Ishikawa (cell line): Measurements from ENCODE around the gene RIMBP2.

Experiments used
- CEBPB ChIP-seq: IDR thresholded peaks from 2 replicates; pipeline ENCODE4 v1.6.1; 2012
- CREB1 ChIP-seq: IDR thresholded peaks from 2 replicates; pipeline ENCODE4 v1.6.1; 2012; ENCODE audit warnings: low read depth
- EGR1 ChIP-seq: IDR thresholded peaks from 2 replicates; pipeline ENCODE4 v1.6.1; 2012
- EP300 ChIP-seq: IDR thresholded peaks from 2 replicates; pipeline ENCODE4 v1.6.1; 2012; ENCODE audit warnings: borderline replicate concordance
- FOXM1 ChIP-seq: IDR thresholded peaks from 2 replicates; pipeline ENCODE4 v1.6.1; 2012; ENCODE audit warnings: low read depth, borderline replicate concordance
- MAX ChIP-seq: IDR thresholded peaks from 2 replicates; pipeline ENCODE4 v1.6.1; 2012
- NFIC ChIP-seq: IDR thresholded peaks from 2 replicates; pipeline ENCODE4 v1.6.1; 2012
- RAD21 ChIP-seq: IDR thresholded peaks from 2 replicates; pipeline ENCODE4 v1.6.1; 2012; ENCODE audit warnings: low read depth
- REST ChIP-seq: IDR thresholded peaks from 2 replicates; pipeline ENCODE4 v1.6.1; 2012; ENCODE audit warnings: low read depth, mild to moderate bottlenecking
- TAF1 ChIP-seq: IDR thresholded peaks from 2 replicates; pipeline ENCODE4 v1.6.1; 2012; ENCODE audit warnings: low read depth, mild to moderate bottlenecking
- TCF12 ChIP-seq: IDR thresholded peaks from 2 replicates; pipeline ENCODE4 v1.6.1; 2012; ENCODE audit warnings: low read depth
- TEAD4 ChIP-seq: IDR thresholded peaks from 2 replicates; pipeline ENCODE4 v1.6.1; 2012
- YY1 ChIP-seq: IDR thresholded peaks from 2 replicates; pipeline ENCODE4 v1.6.1; 2012; ENCODE audit warnings: low read depth
- ZBTB7A ChIP-seq: IDR thresholded peaks from 2 replicates; pipeline ENCODE4 v1.6.1; 2012; ENCODE audit warnings: low read depth
- TF ChIP-seq, protein P1 (sequence below): IDR thresholded peaks from 2 replicates; pipeline ENCODE4 v1.6.1; 2012

Gene RIMBP2

DNA sequence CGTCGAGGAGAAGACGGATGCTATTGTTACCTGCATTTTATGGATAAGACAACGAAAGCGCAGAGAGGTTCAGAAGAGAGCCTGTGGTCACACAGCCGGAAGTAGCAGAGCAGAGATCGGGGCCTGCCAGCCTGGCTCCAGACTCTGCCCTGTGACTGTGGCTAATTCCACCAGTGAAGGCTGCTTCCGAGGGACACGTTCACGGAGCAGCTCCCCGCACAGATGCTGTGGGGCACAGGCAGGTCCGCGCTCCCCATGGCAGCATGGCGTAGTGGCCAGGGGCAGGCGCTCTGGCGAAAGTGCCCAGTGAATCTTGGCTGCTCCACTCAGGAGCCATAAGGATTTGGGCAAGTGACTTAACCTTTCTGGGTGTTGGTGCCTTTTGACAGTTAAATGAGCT is 9.8 kb downstream of the RIMBP2 start:
- TF ChIP-seq RAD21 (no peak), EGR1 (no peak), FOXM1 (no peak)

DNA sequence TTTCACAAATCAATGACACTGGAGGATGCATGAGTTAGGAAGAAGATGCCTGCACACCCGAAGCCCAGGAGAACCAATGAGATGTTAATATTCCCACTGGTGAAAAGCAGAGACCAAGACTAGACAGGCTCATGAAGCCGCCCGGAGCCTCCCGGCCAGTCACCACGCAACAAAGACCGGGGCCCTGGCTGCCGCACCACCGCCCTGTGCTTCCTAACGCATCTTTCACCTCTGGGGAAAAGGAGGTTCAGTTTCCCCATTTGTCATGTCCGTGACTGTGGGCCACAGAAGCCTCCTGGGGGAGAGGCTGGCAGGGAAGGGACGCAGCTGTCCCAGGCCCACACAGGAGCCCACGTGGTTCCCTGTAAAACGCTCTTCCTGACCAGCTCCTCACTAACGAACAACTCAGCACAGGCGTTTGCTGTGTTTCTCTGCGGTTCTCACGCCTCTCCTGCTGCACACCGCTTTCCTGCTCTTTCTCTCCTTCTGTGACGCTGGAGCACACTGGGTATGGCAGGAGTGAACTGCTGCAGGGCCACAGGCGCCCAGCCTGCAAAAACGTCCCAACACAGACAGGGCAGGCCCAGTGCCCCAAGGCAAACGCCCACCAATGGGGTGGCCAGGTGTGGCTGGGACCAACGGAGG is 10.8 kb downstream of the RIMBP2 start:
- TF ChIP-seq REST (no peak), TAF1 (no peak), EGR1 (no peak), EP300 (no peak), NFIC (no peak), RAD21 (no peak), ZBTB7A (no peak), CREB1 (no peak), TEAD4 (no peak), CEBPB (no peak), YY1 (no peak)
- TF ChIP-seq, protein P1, sequence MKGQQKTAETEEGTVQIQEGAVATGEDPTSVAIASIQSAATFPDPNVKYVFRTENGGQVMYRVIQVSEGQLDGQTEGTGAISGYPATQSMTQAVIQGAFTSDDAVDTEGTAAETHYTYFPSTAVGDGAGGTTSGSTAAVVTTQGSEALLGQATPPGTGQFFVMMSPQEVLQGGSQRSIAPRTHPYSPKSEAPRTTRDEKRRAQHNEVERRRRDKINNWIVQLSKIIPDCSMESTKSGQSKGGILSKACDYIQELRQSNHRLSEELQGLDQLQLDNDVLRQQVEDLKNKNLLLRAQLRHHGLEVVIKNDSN = no peak

DNA sequence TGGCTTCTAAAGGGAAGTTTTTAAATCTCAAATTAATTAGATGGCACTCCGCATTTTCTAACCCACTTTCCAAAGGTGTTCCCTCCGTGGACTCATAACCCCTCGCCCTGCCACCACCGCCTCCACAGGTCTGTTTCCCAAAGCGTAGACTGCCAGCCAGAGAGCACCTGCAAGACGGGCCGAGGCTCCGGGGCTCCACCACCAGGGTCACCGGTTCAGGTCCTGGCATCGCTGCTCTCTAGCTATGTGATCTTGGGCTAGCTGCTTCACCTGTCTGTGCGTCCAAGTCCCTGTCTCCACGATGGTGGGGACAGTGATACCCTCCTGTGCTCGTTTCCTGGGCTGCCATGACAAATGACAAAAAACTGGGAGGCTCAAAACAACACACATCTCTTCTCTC is 11.5 kb downstream of the RIMBP2 start:
- no peak for TF ChIP-seq YY1
- TF ChIP-seq EGR1 = no peak
- TF ChIP-seq TEAD4 = no peak
- no peak for TF ChIP-seq RAD21
- no peak for TF ChIP-seq CREB1
- TF ChIP-seq, protein P1 = no peak
- TF ChIP-seq TAF1 = no peak
- no peak for TF ChIP-seq CEBPB
- TF ChIP-seq REST = no peak
- TF ChIP-seq NFIC = no peak
- no peak for TF ChIP-seq ZBTB7A
- TF ChIP-seq MAX = no peak
- TF ChIP-seq TCF12 = no peak
- TF ChIP-seq FOXM1 = no peak
- TF ChIP-seq EP300 = no peak

DNA sequence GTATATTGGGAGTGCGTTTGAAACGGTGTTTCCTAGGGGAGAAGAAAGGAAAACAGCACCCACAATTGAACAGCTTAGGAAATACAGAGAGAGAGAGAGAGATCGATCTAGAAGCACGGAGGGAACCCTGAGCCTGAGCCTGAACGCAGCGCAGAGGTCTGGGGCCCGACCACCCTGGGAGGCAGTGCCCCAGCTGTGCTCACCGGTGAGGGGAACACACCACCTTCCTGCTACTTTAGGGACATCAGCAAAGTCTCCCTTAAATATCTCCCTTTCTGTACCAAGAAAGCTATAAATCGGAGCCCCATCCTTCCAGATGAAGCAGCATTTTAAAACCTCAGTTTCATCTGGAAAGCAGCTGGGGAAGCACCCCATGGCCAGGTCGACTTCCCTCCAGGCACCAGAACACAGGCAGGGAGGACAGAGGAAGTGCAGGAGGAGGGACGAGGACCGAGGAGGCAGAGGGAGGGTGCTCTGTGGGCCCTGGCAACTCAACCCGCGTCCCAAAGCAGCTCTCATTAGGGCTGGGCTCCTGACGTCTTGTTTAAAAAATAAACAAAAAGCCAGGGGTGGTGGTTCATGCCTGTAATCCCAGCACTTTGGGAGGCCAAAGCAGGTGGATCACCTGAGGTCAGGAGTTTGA is 12.2 kb downstream of the RIMBP2 start:
- TF ChIP-seq NFIC = no peak
- TF ChIP-seq TAF1 = no peak
- no peak for TF ChIP-seq REST
- TF ChIP-seq TCF12 = no peak

DNA sequence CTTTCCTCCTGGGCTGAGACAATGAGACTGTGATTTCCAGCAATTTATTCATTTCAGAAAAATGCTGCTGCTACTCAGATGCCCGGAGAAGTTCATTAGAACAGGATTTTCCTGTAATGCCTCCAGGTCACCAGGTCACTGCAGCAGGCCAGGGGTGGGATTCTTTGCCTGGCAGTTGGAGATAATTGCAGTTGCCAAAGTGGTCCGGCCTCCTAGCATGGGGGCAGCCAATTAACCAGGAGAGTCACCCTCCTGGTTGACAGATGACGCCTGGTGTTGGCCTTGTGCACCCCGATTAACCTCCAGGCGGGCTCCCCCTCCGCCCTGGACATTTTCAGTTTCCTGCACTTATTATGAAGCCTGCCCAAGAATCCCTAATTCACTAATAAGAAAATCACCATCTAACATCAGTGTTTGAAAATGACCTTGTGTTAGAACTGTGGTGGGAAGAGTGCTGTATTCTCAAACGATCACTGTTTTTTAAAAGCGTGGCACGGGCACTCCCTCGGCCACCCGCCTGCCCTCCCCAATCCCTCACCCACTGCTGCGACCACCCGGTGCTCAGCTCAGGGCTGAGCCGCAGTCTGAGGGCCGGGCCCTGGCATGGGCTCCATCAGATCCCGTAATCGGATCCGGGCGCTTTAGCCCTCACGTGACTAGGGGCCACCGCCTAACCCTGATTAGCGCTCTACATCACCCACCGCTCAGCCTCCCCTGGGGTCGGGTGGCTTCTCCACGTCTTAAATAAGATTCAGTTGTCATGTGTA is 12.9 kb downstream of the RIMBP2 start:
- TF ChIP-seq TCF12 = no peak
- TF ChIP-seq, protein P1 = 0 out of 2 replicates have a peak, but pooled peaks have one; percentile 11
